ENCODE results near the gene DNMT1.
"Not testable (repeated sequence)": the region's sequence is repeated elsewhere in the genome, so short reads cannot be mapped to it uniquely, and the experiment has no call there.

DNMT1 gene

GRCh38 chr19:10184636-10185035 lies 10.1 kb downstream of the DNMT1 start:
- ATAC-seq (no peak), DNase-seq (no peak)

- DNase-seq (no peak), ATAC-seq (no peak)
Observed at GRCh38 chr19:10183926-10184325, 10.8 kb downstream of the DNMT1 start.

GRCh38 chr19:10182847-10183246 lies 11.9 kb downstream of the DNMT1 start:
- ATAC-seq, result no peak
- DNase-seq, result no peak

GRCh38 chr19:10182076-10182475 lies 12.7 kb downstream of the DNMT1 start:
- DNase-seq, result no peak
- ATAC-seq, result no peak

GRCh38 chr19:10180459-10180858 lies 14.3 kb downstream of the DNMT1 start:
- DNase-seq, result no peak
- ATAC-seq, result no peak

- DNase-seq, ATAC-seq: not testable (repeated sequence)
Observed at GRCh38 chr19:10180024-10180423, 14.7 kb downstream of the DNMT1 start.

- ATAC-seq, result no peak
Observed at GRCh38 chr19:10173527-10173926, 21.2 kb downstream of the DNMT1 start.

GRCh38 chr19:10168386-10168948 lies 26.3 kb downstream of the DNMT1 start:
- no peak for ATAC-seq
- DNase-seq, result no peak

More at GRCh38 chr19:10173527-10173926, 21.2 kb downstream of the DNMT1 start:
- no peak for DNase-seq

GRCh38 chr19:10167459-10167858 lies 27.3 kb downstream of the DNMT1 start:
- DNase-seq, result no peak
- no peak for ATAC-seq

- not testable (repeated sequence) for DNase-seq, ATAC-seq
Observed at GRCh38 chr19:10166501-10166900, 28.3 kb downstream of the DNMT1 start.

GRCh38 chr19:10166046-10166445 lies 28.7 kb downstream of the DNMT1 start:
- DNase-seq (no peak), ATAC-seq (no peak)

GRCh38 chr19:10163536-10163935 lies 31.2 kb downstream of the DNMT1 start:
- ATAC-seq (no peak), DNase-seq (no peak)

GRCh38 chr19:10159610-10160009 lies 35.1 kb downstream of the DNMT1 start:
- no peak for ATAC-seq

GRCh38 chr19:10158485-10158884 lies 36.3 kb downstream of the DNMT1 start:
- ATAC-seq (peak; percentile 38), DNase-seq (no peak)

More at GRCh38 chr19:10159610-10160009, 35.1 kb downstream of the DNMT1 start:
- no peak for DNase-seq

GRCh38 chr19:10158071-10158470 lies 36.7 kb downstream of the DNMT1 start:
- no peak for ATAC-seq
- DNase-seq, result no peak

- no peak for DNase-seq
- no peak for ATAC-seq
Observed at GRCh38 chr19:10155839-10156238, 38.9 kb downstream of the DNMT1 start.

GRCh38 chr19:10152100-10152499 lies 42.7 kb downstream of the DNMT1 start:
- no peak for ATAC-seq
- no peak for DNase-seq

GRCh38 chr19:10151521-10151920 lies 43.2 kb downstream of the DNMT1 start:
- no peak for DNase-seq
- no peak for ATAC-seq

- no peak for ATAC-seq
Observed at GRCh38 chr19:10149427-10149826, 45.3 kb downstream of the DNMT1 start.

GRCh38 chr19:10146142-10146541 lies 48.6 kb downstream of the DNMT1 start:
- DNase-seq, result no peak
- no peak for ATAC-seq

More at GRCh38 chr19:10149427-10149826, 45.3 kb downstream of the DNMT1 start:
- DNase-seq, result no peak

- ATAC-seq, result peak; percentile 34
- no peak for DNase-seq
Observed at GRCh38 chr19:10145031-10145430, 49.7 kb downstream of the DNMT1 start.

GRCh38 chr19:10144361-10144760 lies 50.4 kb downstream of the DNMT1 start:
- ATAC-seq, result no peak
- DNase-seq, result no peak

GRCh38 chr19:10143681-10144080 lies 51.1 kb downstream of the DNMT1 start:
- ATAC-seq, result no peak
- no peak for DNase-seq

GRCh38 chr19:10142701-10143375 lies 51.9 kb downstream of the DNMT1 start:
- DNase-seq (no peak), ATAC-seq (peak; percentile 21)
